Embryonic facial prominence (tissue), 1 donor: Measurements from ENCODE around the gene TBC1D1.

Source experiments
- DNase-seq: peaks from one replicate; pipeline ENCODE4 v3.0.0-alpha.2; 2016; ENCODE audit errors: extremely low spot score

The TBC1D1 gene

GRCh38 chr4:38169524-38169923, 278.6 kb downstream of the TBC1D1 start:
- no peak for DNase-seq

- DNase-seq, result no peak
Observed at GRCh38 chr4:38170338-38171169, 279.7 kb downstream of the TBC1D1 start.

GRCh38 chr4:38172078-38172477, 281.2 kb downstream of the TBC1D1 start:
- no peak for DNase-seq

GRCh38 chr4:38173935-38174518, 283.1 kb downstream of the TBC1D1 start:
- no peak for DNase-seq

- no peak for DNase-seq
Observed at GRCh38 chr4:38174801-38175200, 283.9 kb downstream of the TBC1D1 start.

DNA sequence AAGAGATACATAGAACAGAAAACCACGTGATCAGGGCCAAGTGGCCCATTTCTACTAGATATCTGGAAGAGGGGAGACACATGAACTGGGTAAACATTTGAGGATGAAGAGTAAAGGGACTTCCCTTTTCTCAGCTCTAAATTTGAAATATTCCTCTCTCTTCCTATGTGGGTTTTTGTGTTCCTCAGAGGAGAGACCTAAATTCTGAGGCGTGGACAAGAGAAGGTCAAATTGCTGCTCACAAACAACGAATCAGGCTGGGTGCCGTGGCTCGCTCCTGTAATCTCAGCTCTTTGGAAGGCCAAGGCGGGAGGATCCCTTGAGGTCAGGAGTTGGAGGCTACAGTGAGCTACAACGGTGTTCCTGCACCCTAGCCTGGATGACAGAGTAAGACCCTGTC, 285.3 kb downstream of the TBC1D1 start:
- no peak for DNase-seq

DNA sequence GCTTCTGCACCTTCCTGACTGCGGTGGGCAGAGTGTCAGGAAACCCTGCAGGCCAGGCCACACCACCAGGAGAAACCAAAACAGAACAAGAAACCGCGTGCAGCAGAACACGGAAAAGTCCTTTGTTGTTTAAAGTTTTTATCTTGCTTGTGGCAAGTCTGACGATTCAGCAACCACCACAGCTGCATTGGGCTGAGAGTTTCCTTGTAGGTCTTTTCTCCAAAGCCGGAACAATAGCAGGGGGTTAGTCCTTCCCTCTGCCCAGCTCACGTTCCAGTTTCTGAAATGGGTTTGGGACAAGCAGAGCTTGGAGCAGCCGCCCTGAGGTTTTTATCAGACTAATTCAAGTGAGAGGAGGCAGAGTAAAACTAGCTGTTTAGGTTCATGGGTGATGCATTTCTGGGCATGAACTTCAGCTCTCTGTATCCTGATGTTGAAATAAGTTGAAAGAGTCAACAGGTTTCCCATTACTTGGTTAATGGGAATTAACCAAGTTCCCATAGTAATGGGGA, 286.2 kb downstream of the TBC1D1 start:
- DNase-seq, result no peak

- no peak for DNase-seq
Observed at GRCh38 chr4:38177641-38178391, 286.9 kb downstream of the TBC1D1 start.

DNA sequence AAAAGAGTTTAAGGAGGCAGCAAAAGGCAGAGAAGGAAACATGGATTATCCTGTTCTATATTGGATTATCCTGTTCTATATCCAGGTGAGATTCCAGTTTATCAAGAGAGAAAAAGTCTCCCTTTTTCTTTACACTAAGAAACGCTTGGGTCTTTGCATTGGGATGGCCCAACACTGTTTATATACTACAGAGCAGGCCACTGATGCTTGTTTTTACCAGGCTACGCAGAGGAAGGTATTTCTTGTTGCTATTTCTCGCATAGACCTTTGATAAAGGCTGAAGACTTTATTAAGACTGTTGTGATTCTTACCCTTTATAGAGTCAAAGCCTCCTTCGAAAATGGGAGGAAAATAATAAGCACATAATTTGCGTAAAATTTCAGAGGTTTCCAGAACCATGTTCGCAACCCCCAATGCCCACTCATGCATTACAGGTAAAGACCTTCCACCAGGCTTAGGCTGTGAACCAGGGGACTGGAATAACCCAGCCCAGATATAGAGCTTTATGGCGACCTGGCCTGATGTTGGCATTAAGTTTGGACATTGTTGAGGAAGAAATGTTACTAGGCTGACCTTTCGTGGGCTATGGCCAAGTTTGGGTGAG, 287.6 kb downstream of the TBC1D1 start:
- DNase-seq, result no peak

DNA sequence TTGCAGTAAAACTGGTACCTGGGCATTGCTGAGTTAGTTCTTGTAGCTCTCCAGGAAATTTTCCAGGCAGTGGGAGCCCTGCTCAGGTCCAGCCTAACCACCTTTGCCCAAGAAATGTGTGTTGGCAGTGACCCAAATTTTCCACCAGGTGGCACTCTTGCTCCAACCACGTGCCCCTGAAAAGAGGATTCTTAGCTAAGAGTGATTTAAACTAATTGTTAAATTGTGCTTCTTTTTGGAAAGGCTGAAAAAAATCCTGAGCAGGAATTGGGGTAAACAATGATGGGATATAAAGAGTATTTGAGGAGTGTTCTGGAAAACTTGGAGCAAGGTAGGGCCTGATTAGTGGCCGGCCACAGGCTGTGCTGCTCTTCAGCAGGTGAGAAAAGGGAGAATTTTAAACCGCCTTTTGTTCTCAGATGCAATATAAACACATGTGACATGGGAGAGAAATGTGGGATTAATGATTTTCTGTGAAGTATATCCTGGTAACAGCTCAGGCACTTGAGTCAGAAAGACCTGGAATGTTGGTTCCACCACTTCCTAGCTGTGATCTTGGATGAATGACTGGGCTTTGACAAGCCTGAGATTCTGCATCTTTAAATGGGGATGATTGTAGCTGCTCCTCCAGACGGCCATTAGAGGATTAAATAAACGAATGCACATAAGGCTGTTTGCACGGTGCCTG, 288.9 kb downstream of the TBC1D1 start:
- DNase-seq, result peak; percentile 61

- DNase-seq, result no peak
Observed at GRCh38 chr4:38180456-38180855, 289.6 kb downstream of the TBC1D1 start.

DNA sequence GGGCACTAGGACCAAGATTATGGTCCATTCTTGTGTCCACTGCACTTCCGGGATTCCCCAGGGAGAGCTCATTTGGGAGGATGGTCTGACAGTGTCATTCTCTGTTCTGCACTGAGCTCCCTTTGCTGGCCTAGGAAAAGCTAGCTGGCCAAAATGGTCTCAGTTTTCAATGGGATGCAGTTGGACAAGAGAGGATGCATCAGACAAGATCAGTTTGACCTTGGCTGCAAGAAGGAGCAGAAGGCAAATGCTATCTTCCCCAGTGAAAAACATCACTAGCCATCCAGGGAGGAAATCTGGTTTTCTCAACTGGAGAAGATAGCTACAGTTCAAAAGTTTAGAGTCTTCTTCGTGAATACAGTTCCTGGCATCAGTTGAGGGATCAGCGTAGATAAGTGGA, 290.4 kb downstream of the TBC1D1 start:
- no peak for DNase-seq

DNA sequence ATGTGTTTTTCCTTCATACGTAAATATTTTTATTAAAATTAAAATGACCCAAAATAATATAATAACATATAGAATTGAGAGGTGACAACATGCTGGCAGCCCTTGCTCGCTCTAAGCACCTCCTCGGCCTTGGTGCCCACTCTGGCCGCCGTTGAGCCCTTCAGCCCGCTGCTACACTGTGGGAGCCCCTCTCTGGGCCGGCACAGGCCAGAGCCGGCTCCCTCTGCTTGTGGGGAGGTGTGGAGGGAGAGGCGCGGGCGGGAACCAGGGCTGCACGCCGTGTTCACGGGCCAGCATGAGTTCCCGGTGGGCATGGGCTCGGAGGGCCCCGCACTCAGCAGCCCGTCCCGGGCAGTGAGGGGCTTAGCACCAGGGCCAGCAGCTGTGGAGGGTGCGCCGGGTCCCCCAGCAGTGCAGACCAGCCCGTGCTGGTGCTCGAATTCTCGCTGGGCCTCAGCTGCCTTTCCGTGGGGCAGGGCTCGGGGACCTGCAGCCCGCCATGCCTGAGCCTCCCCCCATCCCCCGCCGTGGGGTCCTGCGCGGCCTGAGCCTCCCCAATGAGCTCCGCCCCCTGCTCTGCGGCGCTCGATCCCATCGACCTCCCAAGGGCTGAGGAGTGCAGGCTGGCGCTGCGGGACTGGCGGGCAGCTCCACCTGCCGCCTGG, 291.6 kb downstream of the TBC1D1 start:
- no peak for DNase-seq

- DNase-seq, result no peak
Observed at GRCh38 chr4:38184404-38184803, 293.5 kb downstream of the TBC1D1 start.

DNA sequence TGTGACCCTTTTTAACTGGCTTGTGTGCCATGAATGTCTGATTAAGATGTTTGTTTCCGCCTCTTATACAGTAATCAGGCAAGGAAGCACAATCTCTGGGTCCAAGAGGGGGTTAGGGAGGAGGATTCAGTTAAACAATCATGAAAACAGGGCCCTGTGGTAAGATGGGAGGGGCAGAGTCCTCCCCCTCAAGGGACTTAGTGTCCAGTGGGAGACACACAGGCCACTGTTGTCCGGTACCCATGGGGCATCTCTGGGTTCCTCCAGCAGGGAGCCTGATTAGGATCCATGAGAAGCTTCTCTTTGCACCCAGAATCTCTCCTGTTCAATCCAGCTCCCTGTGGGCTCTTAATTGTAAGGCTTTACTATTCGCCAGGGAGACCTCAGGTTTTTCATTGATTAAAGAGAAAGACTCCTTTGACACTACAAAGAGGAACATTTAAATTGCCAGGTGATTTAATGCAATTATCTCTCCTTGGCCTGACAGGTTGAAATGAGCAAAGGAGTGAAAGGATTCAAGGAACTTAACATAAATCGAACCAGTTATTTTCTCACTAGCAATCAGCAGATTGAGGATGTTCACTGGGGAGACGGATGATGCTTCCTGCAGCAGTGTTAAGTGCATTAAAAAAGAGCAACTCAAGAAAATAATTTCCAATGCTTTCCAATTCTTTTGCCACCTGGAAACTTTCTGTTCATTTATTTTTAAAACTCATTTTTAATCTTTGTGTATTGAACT, 294.7 kb downstream of the TBC1D1 start:
- DNase-seq, result no peak

GRCh38 chr4:38188136-38188535, 297.3 kb downstream of the TBC1D1 start:
- DNase-seq, result no peak

GRCh38 chr4:38188631-38189101, 297.8 kb downstream of the TBC1D1 start:
- DNase-seq, result no peak
